GM19395 (cell line): Measurements from ENCODE around the gene L3MBTL1.

Source experiments
- ATAC-seq: cut with Tn5 transposase; IDR thresholded peaks from one replicate; pipeline ENCODE4 v1.9.1; 2021; ENCODE audit warnings: mild to moderate bottlenecking, moderate library complexity; ENCODE audit not compliant: unreplicated experiment

L3MBTL1 gene

DNA sequence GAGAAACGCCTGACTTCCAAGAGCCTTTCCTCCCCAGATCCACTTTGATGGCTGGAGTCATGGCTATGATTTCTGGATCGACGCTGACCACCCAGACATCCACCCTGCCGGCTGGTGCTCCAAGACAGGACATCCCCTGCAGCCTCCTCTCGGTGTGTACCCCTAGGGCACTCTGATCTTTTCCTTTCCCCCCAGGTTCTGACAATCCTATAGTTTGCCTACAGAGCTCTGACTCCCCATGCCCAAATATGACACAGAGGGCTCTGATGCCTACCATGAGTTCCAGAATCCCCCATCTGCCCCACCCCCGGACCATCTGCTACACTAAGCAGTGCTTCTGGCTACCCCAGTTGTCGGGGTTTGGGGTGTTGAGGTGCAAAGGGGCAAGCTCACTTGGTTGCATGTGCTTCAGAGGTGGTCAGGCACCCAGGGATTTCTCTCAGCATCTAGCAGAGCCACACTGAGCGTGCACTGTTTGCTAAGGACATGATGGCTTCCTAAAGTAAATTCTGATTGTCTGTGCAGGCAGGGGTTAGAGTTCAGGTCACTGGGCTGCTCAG, 27.4 kb downstream of the L3MBTL1 start:
- ATAC-seq = no peak

- no peak for ATAC-seq
Measured at GRCh38 chr20:43535370-43536004, 28.0 kb downstream of the L3MBTL1 start.

- no peak for ATAC-seq
Measured at GRCh38 chr20:43536041-43536816, 28.7 kb downstream of the L3MBTL1 start.

DNA sequence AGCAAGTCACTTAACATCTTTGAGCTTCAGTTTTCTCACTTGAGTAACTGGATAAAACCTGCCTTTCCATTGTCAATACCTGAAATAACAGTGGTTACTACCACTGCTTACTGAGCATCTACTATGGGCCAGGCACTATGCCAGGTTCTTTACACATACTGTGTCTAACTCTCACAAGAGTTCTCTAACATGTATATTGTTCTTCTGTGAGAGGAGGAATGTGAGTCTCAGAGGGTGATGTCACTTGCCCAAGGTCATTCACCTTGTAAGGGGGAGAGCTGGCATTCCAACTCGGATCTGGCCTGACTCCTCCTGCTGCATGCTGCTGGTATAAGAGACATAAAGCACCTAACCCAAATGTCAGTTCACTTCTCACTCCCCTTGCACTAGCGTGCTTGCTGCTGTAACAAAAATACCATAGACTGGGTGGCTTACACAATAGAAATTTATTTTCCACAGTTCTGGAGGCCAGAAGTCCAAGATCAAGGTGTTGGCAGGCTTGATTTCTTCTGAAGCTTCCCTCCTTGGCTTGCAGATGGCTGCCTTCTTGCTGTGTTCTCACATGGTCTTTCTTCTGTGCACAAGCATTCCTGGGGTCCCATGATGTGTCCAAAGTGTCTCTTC, 29.4 kb downstream of the L3MBTL1 start:
- no peak for ATAC-seq

DNA sequence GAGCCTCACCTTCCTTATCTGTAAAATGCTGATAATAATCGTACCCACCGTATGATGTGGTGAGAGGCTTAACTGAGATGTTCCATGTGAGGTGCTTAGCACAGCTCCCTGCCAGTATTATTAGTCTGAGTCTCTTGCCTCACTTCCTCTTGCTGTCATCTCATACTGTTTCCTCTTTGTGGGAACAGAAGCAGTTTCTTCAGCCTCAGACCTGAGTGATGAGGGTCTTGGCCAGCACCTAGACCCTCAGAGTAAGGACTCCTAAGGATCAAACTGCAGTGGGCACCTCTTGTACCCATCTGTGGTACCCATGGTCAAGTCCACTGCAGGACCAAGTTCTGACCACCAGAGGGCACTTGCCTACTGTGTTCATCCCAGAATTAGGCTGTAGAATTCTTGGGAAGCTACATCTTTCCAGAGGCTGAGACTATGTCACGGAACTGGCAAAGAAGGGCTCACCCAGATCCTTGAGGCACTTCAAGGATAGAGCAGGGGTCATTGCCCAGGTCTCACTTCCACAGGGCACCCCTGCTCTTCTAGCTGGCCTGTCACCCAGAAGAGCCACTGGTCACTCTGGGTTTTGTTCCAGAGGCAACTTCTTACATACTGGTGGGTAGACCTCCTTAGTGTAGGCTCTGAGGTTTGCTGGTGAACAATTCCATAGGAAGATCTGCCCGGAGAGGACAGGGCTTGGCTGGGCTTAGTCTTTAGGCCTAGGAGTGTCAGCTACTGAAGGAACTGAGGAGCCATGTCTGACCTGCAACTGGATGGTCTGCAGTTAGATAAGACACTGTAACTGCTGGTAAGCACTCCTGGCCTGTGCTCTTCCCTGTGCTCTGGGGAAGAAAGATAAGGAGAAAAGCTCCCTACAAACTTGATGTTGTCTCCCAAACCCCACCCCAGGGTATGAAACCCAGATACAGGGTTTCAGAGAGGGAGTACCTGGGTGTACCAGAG, 30.7 kb downstream of the L3MBTL1 start:
- no peak for ATAC-seq

DNA sequence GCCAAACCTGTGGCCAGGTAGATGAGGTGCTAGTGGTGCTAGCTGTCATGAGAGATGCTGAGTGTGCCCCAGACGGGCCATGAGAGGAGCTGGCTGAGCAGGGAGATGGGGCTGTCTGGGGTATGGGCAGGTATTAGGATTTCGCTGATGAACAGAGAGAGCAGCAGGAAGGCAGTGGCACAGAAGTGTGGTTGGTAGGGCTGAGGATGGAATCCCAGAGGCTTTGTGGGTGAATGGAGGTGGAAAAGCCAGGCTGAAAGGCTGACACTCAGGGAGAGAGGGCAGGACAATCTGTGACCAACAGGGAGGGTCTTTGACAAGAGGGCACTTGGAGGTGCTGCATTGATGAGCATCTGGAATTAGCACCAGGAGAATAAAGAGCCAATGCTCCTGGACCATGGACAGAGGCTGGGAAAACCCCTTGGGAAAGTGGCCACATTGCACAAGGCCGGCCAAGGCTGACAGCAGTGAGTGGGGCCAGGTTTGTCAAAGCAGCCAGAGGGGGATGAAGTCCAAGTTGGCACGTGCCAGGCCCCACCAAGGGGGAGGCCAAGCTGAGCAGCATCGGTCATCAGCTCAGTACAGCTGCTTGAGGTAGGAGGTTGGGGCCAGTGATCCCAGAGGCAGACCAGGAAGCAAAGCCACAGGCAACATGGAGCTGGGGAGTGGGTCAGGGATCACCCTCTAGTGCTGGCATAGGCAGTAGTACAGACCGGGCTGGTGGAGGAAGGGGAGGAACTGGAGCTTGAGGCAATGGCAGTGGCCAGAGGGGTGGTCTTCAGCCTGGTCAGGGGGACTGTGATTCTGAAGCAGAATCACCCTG, 31.6 kb downstream of the L3MBTL1 start:
- ATAC-seq = no peak

GRCh38 chr20:43539975-43540672, 32.6 kb downstream of the L3MBTL1 start:
- ATAC-seq = no peak

DNA sequence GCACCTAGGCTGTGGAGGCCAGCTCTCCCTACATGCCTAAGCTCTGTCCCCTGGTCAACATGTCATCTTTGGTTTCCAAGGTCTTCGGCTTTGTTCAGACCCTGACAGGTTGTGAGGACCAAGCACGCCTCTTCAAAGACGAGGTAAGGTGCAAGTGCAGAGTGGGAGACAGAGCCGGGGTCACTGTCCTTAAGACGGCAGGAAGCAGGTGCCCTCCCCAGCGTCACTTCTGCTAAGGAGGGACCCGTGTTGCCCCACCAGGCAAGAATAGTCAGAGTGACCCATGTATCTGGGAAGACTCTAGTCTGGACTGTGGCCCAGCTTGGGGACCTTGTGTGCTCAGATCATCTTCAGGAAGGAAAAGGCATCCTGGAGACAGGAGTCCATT, 33.2 kb downstream of the L3MBTL1 start:
- no peak for ATAC-seq

- ATAC-seq = no peak
Measured at GRCh38 chr20:43541214-43541613, 33.7 kb downstream of the L3MBTL1 start.

- ATAC-seq = no peak
Measured at GRCh38 chr20:43542161-43542560, 34.7 kb downstream of the L3MBTL1 start.

DNA sequence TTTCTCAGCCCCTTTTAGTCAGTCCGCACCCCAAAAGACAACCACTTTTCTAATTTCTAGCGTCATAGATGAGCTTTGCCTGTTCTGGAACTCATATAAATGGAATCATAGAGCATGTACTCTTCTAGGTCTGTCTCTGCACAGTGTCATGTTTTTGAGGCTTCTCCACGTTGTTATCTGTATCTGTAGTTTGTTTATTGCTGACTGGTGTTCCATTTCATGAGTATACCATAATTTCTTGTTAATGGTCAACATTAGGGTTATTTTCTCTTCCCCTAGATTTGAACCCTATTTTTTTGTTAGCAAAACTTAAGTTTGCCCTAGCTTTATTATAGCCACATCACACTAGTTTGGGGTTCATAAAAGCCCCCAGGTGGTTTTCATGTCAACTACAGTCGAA, 35.2 kb downstream of the L3MBTL1 start:
- ATAC-seq = no peak

- ATAC-seq = no peak
Measured at GRCh38 chr20:43543138-43543537, 35.6 kb downstream of the L3MBTL1 start.

- ATAC-seq = no peak
Measured at GRCh38 chr20:43544501-43544900, 37.0 kb downstream of the L3MBTL1 start.

DNA sequence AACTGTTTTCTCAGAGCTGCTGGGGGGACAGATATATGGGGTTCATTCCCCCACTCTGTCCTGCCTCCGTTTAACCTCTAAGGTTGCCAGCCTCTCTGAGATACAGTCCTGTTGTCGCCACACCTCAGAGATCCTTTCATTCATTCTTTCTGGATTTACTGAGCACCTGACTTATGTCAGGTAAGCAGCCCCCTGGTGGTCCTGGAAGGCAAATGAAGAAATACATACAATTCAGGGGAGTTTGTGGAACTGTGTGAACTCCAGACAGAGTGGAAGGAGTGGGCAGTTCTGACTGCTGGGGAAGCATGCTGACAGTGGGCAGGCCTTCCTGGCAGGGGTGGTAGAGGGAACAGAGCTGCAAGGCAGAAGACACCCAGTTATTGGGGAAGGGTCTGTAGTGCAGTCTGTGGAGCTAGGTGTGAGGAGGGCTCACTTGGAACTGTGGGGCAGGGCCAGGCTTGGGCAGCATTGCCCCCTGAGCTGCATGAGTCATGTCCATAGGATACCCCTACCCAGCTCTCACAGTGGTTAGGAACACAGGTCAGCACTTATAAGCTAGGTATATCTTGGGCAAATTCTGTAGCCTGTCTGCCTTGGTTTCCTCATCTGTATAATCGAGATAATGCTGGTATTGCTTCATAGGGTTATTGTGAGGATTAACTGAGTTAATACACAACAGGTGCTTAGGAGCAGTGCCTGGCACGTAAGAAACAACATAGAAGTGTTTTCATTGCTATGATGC, 38.5 kb downstream of the L3MBTL1 start:
- no peak for ATAC-seq

GRCh38 chr20:43548273-43548880, 40.9 kb downstream of the L3MBTL1 start:
- no peak for ATAC-seq

- ATAC-seq = no peak
Measured at GRCh38 chr20:43549416-43550065, 42.0 kb downstream of the L3MBTL1 start.

- ATAC-seq = no peak
Measured at GRCh38 chr20:43550456-43550855, 43.0 kb downstream of the L3MBTL1 start.

DNA sequence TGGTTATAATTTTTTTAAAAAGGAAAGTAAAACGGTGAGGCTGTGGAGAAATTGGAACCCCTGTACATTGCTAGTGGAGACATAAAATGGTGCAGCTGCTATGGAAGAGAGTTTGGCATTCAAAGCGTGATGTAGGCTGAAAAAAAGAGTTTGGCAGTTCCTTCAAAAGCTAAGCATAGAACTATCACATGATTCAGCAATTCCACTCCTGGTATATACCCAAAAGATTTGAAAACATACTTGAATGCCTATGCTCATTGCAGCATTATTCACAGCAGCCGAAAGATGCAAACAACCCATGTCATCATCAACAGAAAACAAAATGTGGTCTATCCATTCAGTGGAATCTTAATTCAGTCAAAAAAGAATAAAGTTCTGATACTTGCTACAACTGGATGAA, 46.9 kb downstream of the L3MBTL1 start:
- no peak for ATAC-seq
